HUES6 (cell line): ENCODE measurements around the gene ESRRG.
"Not testable (repeated sequence)": the region's sequence is repeated elsewhere in the genome, so short reads cannot be mapped to it uniquely, and the experiment has no call there.

Experiments
- H3K27ac ChIP-seq: 2 replicates; pipeline ENCODE4 v1.7.0; 2013; ENCODE audit warnings: low read depth, mild to moderate bottlenecking, low read length, inconsistent platforms
- H3K27me3 ChIP-seq: 2 replicates; pipeline ENCODE4 v1.6.1; 2013; ENCODE audit warnings: low read length; ENCODE audit not compliant: control insufficient read depth, insufficient read depth
- H3K36me3 ChIP-seq: 2 replicates; pipeline ENCODE4 v1.6.1; 2013; ENCODE audit warnings: low read length; ENCODE audit not compliant: control insufficient read depth, insufficient read depth
- H3K4me1 ChIP-seq: 2 replicates; pipeline ENCODE4 v1.6.1; 2013; ENCODE audit warnings: low read length; ENCODE audit not compliant: control insufficient read depth, insufficient read depth
- H3K4me3 ChIP-seq: 2 replicates; pipeline ENCODE4 v1.5.1; 2013; ENCODE audit warnings: low read depth, low read length
- H3K9ac ChIP-seq: one replicate; pipeline ENCODE4 v1.6.1; 2013; ENCODE audit warnings: mild to moderate bottlenecking, low read length
- H3K9me3 ChIP-seq: 2 replicates; pipeline ENCODE4 v1.6.1; 2013; ENCODE audit warnings: low read depth, low read length; ENCODE audit not compliant: control insufficient read depth, insufficient read depth

The ESRRG gene

GRCh38 chr1:216535059-216535458, 188.2 kb downstream of the ESRRG start:
- peaks cover 11% of the 10 kb centered on the region for H3K4me1 ChIP-seq
- H3K27ac ChIP-seq = no peak overlapping the region
- no peak overlapping the region for H3K4me3 ChIP-seq
- no peak overlapping the region for H3K9ac ChIP-seq
- no peaks in the 10 kb centered on the region for H3K27me3 ChIP-seq
- no peaks in the 10 kb centered on the region for H3K36me3 ChIP-seq
- no peaks in the 10 kb centered on the region for H3K9me3 ChIP-seq

GRCh38 chr1:216533776-216534175, 189.5 kb downstream of the ESRRG start:
- peaks cover 16% of the 10 kb centered on the region for H3K4me1 ChIP-seq
- H3K9ac ChIP-seq = no peak overlapping the region
- H3K27me3 ChIP-seq = no peaks in the 10 kb centered on the region
- H3K9me3 ChIP-seq = no peaks in the 10 kb centered on the region
- H3K36me3 ChIP-seq = no peaks in the 10 kb centered on the region
- H3K4me3 ChIP-seq = no peak overlapping the region
- no peak overlapping the region for H3K27ac ChIP-seq

- Histone ChIP-seq H3K27me3 (no peaks in the 10 kb centered on the region), H3K4me1 (peaks cover 19% of the 10 kb centered on the region), H3K27ac (no peak overlapping the region), H3K4me3 (no peak overlapping the region), H3K36me3 (no peaks in the 10 kb centered on the region), H3K9ac (no peak overlapping the region), H3K9me3 (no peaks in the 10 kb centered on the region)
These were observed 190.9 kb downstream of the ESRRG start for GRCh38 chr1:216532251-216532798.

GRCh38 chr1:216531263-216532239, 191.7 kb downstream of the ESRRG start:
- H3K27me3 ChIP-seq = no peaks in the 10 kb centered on the region
- no peak overlapping the region; the same call in 1 of the 2 replicates for H3K27ac ChIP-seq
- peaks cover 19% of the 10 kb centered on the region for H3K4me1 ChIP-seq
- H3K9ac ChIP-seq = no peak overlapping the region
- H3K9me3 ChIP-seq = no peaks in the 10 kb centered on the region
- H3K36me3 ChIP-seq = no peaks in the 10 kb centered on the region
- no peak overlapping the region for H3K4me3 ChIP-seq

GRCh38 chr1:216529851-216530250, 193.4 kb downstream of the ESRRG start:
- not testable (repeated sequence) for H3K27me3 ChIP-seq, H3K9me3 ChIP-seq, H3K9ac ChIP-seq, H3K4me3 ChIP-seq, H3K36me3 ChIP-seq, H3K27ac ChIP-seq
- peaks cover 19% of the 10 kb centered on the region for H3K4me1 ChIP-seq

GRCh38 chr1:216528816-216529215, 194.4 kb downstream of the ESRRG start:
- no peak overlapping the region for H3K4me3 ChIP-seq
- no peaks in the 10 kb centered on the region for H3K36me3 ChIP-seq
- peaks cover 19% of the 10 kb centered on the region for H3K4me1 ChIP-seq
- H3K9ac ChIP-seq = no peak overlapping the region
- no peaks in the 10 kb centered on the region for H3K9me3 ChIP-seq
- H3K27ac ChIP-seq = no peak overlapping the region
- H3K27me3 ChIP-seq = no peaks in the 10 kb centered on the region

GRCh38 chr1:216523449-216524190, 199.6 kb downstream of the ESRRG start:
- H3K27me3 ChIP-seq = no peaks in the 10 kb centered on the region
- H3K36me3 ChIP-seq = no peaks in the 10 kb centered on the region
- H3K27ac ChIP-seq = no peak overlapping the region
- H3K4me3 ChIP-seq = no peak overlapping the region
- no peaks in the 10 kb centered on the region for H3K9me3 ChIP-seq
- no peak overlapping the region for H3K9ac ChIP-seq
- H3K4me1 ChIP-seq = peaks cover 1% of the 10 kb centered on the region; the same call in 1 of the 2 replicates

GRCh38 chr1:216523043-216523442, 200.2 kb downstream of the ESRRG start:
- Histone ChIP-seq H3K27ac (no peak overlapping the region), H3K27me3 (no peaks in the 10 kb centered on the region), H3K9ac (no peak overlapping the region), H3K9me3 (no peaks in the 10 kb centered on the region), H3K4me1 (no peaks in the 10 kb centered on the region), H3K36me3 (no peaks in the 10 kb centered on the region), H3K4me3 (no peak overlapping the region)

- Histone ChIP-seq H3K4me3 (no peak overlapping the region), H3K4me1 (no peaks in the 10 kb centered on the region), H3K27me3 (no peaks in the 10 kb centered on the region), H3K36me3 (no peaks in the 10 kb centered on the region), H3K9me3 (no peaks in the 10 kb centered on the region), H3K9ac (no peak overlapping the region), H3K27ac (no peak overlapping the region)
These were observed 201.8 kb downstream of the ESRRG start for GRCh38 chr1:216521477-216521876.

GRCh38 chr1:216518844-216519627, 204.2 kb downstream of the ESRRG start:
- no peaks in the 10 kb centered on the region for H3K4me1 ChIP-seq
- H3K27me3 ChIP-seq = no peaks in the 10 kb centered on the region
- H3K9ac ChIP-seq = no peak overlapping the region
- no peaks in the 10 kb centered on the region for H3K36me3 ChIP-seq
- no peak overlapping the region for H3K27ac ChIP-seq
- no peak overlapping the region for H3K4me3 ChIP-seq
- H3K9me3 ChIP-seq = no peaks in the 10 kb centered on the region
